HG03521 (cell line): ENCODE data around the gene SHOX.
"Not testable (repeated sequence)": the region's sequence is repeated elsewhere in the genome, so short reads cannot be mapped to it uniquely, and the experiment has no call there.

Experiments used
- ATAC-seq: cut with Tn5 transposase; IDR thresholded peaks from one replicate; pipeline ENCODE4 v1.9.1; 2021; ENCODE audit warnings: mild to moderate bottlenecking, moderate library complexity; ENCODE audit not compliant: unreplicated experiment

The SHOX gene

GRCh38 chrX:621705-622503 lies 8.7 kb upstream of the SHOX start:
- ATAC-seq, result no peak

DNA sequence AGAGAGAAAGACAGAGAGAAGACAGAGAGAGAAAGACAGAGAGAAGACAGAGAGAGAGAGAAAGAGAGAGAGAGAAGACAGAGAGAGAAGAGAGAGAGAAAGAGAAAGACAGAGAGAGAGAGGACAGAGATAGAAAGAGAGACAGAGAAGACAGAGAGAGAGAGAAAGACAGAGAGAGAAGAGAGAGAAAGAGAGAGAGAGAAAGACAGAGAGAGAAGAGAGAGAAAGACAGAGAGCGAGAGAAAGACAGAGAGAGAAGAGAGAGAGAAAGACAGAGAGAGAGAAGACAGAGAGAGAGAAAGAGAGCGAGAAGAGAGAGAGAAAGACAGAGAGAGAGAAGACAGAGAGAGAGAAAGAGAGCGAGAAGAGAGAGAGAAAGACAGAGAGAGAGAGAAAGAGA lies 7.8 kb upstream of the SHOX start:
- ATAC-seq, result not testable (repeated sequence)

GRCh38 chrX:623268-623598 lies 7.4 kb upstream of the SHOX start:
- no peak for ATAC-seq

- ATAC-seq, result no peak
Observed at GRCh38 chrX:623599-624315, 6.8 kb upstream of the SHOX start.

- no peak for ATAC-seq
Observed at GRCh38 chrX:625137-625691, 5.4 kb upstream of the SHOX start.

DNA sequence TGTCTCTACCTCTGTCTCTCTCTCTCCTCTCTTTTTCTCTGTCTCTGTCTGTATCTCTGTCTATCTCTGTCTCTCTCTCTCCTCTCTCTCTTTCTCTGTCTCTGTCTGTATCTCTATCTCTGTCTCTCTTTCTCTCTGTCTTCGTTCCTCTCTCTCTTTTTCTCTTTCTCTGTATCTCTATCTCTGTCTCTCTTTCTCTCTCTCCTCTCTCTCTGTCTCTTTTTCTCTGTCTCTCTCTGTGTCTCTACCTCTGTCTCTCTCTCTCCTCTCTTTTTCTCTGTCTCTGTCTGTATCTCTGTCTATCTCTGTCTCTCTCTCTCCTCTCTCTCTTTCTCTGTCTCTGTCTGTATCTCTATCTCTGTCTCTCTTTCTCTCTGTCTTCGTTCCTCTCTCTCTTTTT lies 4.5 kb upstream of the SHOX start:
- not testable (repeated sequence) for ATAC-seq

DNA sequence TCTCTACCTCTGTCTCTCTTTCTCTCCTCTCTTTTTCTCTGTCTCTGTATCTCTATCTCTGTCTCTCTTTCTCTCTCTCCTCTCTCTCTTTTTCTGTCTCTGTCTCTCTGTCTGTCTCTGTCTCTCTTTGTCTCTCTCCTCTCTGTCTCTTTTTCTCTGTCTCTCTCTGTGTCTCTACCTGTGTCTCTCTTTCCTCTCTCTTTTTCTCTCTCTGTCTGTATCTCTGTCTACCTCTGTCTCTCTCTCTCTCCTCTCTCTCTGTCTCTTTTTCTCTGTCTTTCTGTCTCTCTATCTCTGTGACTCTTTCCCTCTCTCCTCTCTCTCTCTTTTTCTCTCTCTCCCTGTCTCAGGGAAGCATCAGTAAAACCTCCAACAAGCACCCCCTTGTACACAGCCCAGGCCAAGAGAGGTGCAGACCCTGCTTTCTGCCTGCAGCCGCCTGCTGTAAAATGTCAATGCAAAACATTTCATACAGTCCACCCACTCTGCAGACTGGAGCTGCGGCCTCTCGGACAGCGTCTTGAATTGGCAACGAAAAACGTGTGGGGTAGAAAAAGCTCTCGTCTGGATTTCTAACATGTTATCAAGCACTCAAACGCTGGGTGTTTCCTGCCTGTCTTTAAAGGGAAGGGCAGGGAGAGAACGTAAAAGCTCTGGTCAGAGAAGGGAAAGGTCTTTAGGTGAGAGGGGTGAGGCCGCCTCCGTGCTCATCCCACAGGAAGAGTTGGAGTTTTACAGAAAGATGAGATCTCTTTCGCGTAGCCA lies 3.7 kb upstream of the SHOX start:
- no peak for ATAC-seq

DNA sequence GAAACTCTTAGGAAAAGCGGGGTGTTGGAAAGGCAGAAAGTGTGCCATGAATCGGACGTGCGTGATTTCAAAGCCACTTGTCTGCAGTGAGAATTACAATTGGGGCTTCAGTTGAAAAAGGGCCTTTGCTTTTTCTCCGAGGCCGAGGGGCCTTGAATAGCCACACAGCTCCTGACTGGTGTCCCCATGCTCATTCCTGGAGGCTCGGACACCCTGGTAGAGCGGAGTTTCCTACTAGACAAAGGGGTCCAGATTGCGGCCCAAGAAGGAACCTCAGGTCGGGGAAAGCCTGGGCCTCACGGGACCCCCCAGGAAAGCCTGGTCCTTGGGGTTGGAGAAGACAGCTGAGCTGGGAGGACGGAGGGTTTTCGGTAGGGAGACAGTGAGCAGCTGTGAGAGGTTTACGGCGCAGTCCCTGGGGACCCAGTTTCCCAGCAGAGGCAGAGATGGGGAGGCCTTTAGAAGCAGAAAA lies 3.0 kb upstream of the SHOX start:
- ATAC-seq, result no peak

GRCh38 chrX:627995-628394 lies 2.6 kb upstream of the SHOX start:
- no peak for ATAC-seq

GRCh38 chrX:629230-630006 lies 1.2 kb upstream of the SHOX start:
- ATAC-seq, result no peak

GRCh38 chrX:630007-630611 lies 482 bp upstream of the SHOX start:
- ATAC-seq, result no peak

DNA sequence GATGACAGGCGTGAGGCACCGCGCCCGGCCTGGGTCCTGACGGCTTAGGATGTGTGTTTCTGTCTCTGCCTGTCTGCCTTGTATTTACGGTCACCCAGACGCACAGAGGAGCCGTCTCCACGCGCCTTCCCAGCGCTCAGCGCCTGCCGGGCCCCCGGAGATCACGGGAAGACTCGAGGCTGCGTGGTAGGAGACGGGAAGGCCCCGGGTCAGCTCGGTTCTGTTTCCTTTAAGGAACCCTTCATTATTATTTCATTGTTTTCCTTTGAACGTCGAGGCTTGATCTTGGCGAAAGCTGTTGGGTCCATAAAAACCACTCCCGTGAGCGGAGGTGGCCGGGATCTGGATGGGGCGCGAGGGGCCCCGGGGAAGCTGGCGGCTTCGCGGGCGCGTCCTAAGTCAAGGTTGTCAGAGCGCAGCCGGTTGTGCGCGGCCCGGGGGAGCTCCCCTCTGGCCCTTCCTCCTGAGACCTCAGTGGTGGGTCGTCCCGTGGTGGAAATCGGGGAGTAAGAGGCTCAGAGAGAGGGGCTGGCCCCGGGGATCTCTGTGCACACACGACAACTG lies 1.3 kb downstream of the SHOX start:
- no peak for ATAC-seq

GRCh38 chrX:632366-633042 lies 1.9 kb downstream of the SHOX start:
- ATAC-seq, result no peak

- ATAC-seq, result no peak
Observed at GRCh38 chrX:633043-633984, 2.7 kb downstream of the SHOX start.

DNA sequence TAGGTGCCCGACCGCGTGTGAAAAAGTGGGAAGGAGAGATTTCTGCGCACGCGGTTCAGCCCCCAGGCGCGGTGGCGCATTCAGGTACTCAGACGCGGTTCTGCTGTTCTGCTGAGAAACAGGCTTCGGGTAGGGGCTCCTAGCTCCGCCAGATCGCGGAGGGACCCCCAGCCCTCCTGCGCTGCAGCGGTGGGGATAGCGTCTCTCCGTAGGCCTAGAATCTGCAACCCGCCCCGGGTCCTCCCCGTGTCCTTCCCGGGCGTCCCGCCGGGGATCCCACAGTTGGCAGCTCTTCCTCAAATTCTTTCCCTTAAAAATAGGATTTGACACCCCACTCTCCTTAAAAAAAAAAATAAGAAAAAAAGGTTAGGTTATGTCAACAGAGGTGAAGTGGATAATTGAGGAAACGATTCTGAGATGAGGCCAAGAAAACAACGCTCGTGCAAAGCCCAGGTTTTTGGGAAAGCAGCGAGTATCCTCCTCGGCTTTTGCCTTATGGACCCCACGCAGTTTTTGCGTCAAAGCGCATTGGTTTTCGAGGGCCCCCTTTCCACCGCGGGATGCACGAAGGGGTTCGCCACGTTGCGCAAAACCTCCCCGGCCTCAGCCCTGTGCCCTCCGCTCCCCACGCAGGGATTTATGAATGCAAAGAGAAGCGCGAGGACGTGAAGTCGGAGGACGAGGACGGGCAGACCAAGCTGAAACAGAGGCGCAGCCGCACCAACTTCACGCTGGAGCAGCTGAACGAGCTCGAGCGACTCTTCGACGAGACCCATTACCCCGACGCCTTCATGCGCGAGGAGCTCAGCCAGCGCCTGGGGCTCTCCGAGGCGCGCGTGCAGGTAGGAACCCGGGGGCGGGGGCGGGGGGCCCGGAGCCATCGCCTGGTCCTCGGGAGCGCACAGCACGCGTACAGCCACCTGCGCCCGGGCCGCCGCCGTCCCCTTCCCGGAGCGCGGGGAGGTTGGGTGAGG lies 3.7 kb downstream of the SHOX start:
- no peak for ATAC-seq

- no peak for ATAC-seq
Observed at GRCh38 chrX:635428-636090, 5.0 kb downstream of the SHOX start.
